ENCODE results near the gene IL11. TPM values are rescaled to one million over a fixed set of nuclear protein-coding genes. Genes with fewer than 3 reads are reported as not detected.

IL11 gene
- total and polyA plus RNA-seq, 2 of the 13 experiments (the other 11 are each of a cell fraction or from before 2014, with no cell fraction given), result 2.5 to 2.9 TPM

DNA sequence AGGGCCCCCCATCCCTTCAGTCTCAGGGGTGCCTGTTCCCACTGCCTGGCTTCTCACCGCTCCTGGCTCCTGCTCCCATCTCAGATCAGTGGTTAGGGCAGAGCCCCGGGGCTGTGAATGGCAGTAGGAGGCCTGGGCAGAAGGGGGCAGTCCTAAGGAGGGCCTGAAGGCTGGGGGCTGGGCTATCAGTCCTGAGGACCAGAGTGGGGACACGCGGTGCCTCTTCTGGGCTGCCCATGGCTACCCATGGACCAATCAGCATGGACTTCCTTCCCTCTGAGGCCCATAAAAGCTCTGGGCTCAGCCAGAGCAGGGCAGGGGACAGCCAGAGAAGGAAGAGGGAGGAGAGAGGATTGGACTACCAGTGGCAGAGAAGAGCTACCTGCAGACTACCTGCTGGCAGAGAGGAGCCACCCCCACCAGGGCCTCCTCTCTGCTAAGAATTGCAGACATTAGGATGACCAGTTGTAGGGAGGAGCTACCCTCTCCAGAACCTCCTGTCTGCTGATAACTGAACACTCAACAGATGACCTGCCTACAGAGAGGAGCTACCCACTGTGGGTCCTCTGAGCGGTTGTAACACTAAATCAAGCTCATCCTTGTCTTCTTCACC is 49.5 kb upstream of the IL11 start:
- Histone ChIP-seq H3K36me3 (replicated peaks in 1 of 2; ENCODE audit: control insufficient read depth in 1 of 2, insufficient read depth in 2 of 2, low read length in 2 of 2) (no peaks in the 10 kb centered on the region), H3K9me3 (ENCODE audit: low read length) (no peaks in the 10 kb centered on the region), H4K20me1 (ENCODE audit: insufficient read depth, low read length) (no peaks in the 10 kb centered on the region), H3K9ac (ENCODE audit: insufficient read depth, low read depth, low read length) (no peak overlapping the region), H3K4me2 (ENCODE audit: low read depth, low read length) (no peak overlapping the region), H2AFZ (ENCODE audit: low read length) (no peak overlapping the region), H3K27ac (ENCODE audit: extremely low read length, insufficient read depth, low read length) (no peak overlapping the region), H3K27me3 (ENCODE audit: control insufficient read depth in 1 of 2, insufficient read depth in 2 of 2, low read length in 2 of 2) (peaks cover 0 to 17% of the 10 kb centered on the region in 2 experiments; a peak in 1 of 5 replicates), H3K4me3 (replicated peaks in 1 of 3; ENCODE audit: insufficient read depth in 1 of 3, low read depth in 2 of 3, low read length in 3 of 3) (no peak overlapping the region), H3K4me1 (ENCODE audit: insufficient read depth, low read length) (peaks cover 10% of the 10 kb centered on the region), H3K79me2 (ENCODE audit: insufficient read depth, low read length) (no peaks in the 10 kb centered on the region)
- 0% methylated on average over 1 of the region's 5 CpGs for WGBS (ENCODE audit: low lambda C conversion rate)
- intact Hi-C loops (cut with micrococcal nuclease; ENCODE audit: unreplicated experiment), result loop anchor here (5.0 kb wide), 1 partner anchor 277 kb away; no protein-coding TSS in a partner anchor
- ATAC-seq (no peak), DNase-seq (ENCODE audit: low spot score) (no peak), FAIRE-seq (no peak)
- TF ChIP-seq ZNF589 (CRISPR knock-in tag; conservative IDR thresholded peaks at IDR 0.05), result no peak
- no peak for TF ChIP-seq RBFOX2 (IDR thresholded peaks at IDR 0.05; ENCODE audit: low read depth, low read length)
- TF ChIP-seq, protein P1, sequence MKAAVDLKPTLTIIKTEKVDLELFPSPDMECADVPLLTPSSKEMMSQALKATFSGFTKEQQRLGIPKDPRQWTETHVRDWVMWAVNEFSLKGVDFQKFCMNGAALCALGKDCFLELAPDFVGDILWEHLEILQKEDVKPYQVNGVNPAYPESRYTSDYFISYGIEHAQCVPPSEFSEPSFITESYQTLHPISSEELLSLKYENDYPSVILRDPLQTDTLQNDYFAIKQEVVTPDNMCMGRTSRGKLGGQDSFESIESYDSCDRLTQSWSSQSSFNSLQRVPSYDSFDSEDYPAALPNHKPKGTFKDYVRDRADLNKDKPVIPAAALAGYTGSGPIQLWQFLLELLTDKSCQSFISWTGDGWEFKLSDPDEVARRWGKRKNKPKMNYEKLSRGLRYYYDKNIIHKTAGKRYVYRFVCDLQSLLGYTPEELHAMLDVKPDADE (CRISPR knock-in tag; IDR thresholded peaks at IDR 0.05), result no peak
- no peak for TF ChIP-seq ZNF205 (CRISPR knock-in tag; IDR thresholded peaks at IDR 0.05)
- no peak for TF ChIP-seq ZIK1 (CRISPR knock-in tag; IDR thresholded peaks at IDR 0.05; ENCODE audit: borderline replicate concordance, low read depth)
- no TSS peak for BruUV-seq (replicated peaks)
- ChIA-PET CTCF (ENCODE audit: low intra/inter-chr PET ratio, low total read pairs) (interaction anchor here (2.5 kb wide), 1 partner anchor 207 kb away, joined by 8 read pairs; no protein-coding TSS in a partner anchor), POLR2A (interaction anchor here (1.2 kb wide), 1 partner anchor 12 kb away, joined by 3 read pairs; the partner anchor contains the start of gene UBE2S)
- in situ Hi-C loops (cut with HindIII; ENCODE audit: extremely low pct_ligation_motif_present, low pct_unique_long_range_greater_than_20kb), result loop anchor here (5.0 kb wide), 2 partner anchors 117 to 202 kb away; no protein-coding TSS in a partner anchor

DNA sequence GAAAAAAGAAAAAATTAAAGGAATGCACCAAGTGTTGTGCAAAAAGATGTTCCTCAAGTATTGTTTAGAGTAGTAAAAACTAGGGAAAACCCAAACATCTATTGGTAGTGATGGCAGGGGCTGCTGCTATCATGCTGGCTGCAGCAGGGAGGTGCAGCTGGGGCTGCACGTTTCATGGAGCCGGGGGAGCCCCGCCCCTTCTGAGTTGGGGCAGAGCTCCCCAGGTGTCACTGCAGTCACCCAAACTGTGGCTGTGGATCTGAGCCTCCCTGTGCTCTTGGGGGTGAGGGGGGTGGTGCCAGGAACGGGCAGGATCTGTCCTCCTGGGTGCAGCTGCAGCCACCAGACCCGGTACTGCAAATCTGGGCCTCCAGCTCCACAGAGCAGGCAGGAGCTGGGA is 48.8 kb upstream of the IL11 start:
- peaks cover 10% of the 10 kb centered on the region for H3K4me1 ChIP-seq (ENCODE audit: insufficient read depth, low read length)
- ChIA-PET CTCF (ENCODE audit: low intra/inter-chr PET ratio, low total read pairs) (interaction anchor here (1.6 to 2.7 kb wide), 4 partner anchors 84 to 278 kb away, joined by 3 to 23 read pairs (median 11); no protein-coding TSS in a partner anchor), POLR2A (interaction anchor here (1.2 to 1.5 kb wide), 2 partner anchors 11 to 117 kb away, joined by 3 read pairs; partner anchors contain the start of gene UBE2S)
- no peaks in the 10 kb centered on the region for H3K36me3 ChIP-seq (replicated peaks in 1 of 2; ENCODE audit: control insufficient read depth in 1 of 2, insufficient read depth in 2 of 2, low read length in 2 of 2)
- no CpG with 5 or more reads among the region's 5 CpGs for WGBS (ENCODE audit: low lambda C conversion rate)
- no peak for ATAC-seq
- no peak overlapping the region for H3K4me3 ChIP-seq (replicated peaks in 1 of 3; ENCODE audit: insufficient read depth in 1 of 3, low read depth in 2 of 3, low read length in 3 of 3)
- BruUV-seq (replicated peaks), result no TSS peak
- no peak for DNase-seq (ENCODE audit: low spot score)
- no peak for FAIRE-seq
- H3K79me2 ChIP-seq (ENCODE audit: insufficient read depth, low read length), result no peaks in the 10 kb centered on the region
- peaks cover 0 to 16% of the 10 kb centered on the region in 2 experiments; a peak in 1 of 5 replicates for H3K27me3 ChIP-seq (ENCODE audit: control insufficient read depth in 1 of 2, insufficient read depth in 2 of 2, low read length in 2 of 2)
- no peak overlapping the region for H3K4me2 ChIP-seq (ENCODE audit: low read depth, low read length)
- H2AFZ ChIP-seq (ENCODE audit: low read length), result no peak overlapping the region
- H4K20me1 ChIP-seq (ENCODE audit: insufficient read depth, low read length), result no peaks in the 10 kb centered on the region
- H3K9me3 ChIP-seq (ENCODE audit: low read length), result no peaks in the 10 kb centered on the region
- in situ Hi-C loops (cut with HindIII; ENCODE audit: extremely low pct_ligation_motif_present, low pct_unique_long_range_greater_than_20kb) (loop anchor here (5.0 kb wide), 2 partner anchors 117 to 202 kb away; no protein-coding TSS in a partner anchor), intact Hi-C loops (cut with micrococcal nuclease; ENCODE audit: unreplicated experiment) (loop anchor here (5.0 kb wide), 1 partner anchor 277 kb away; no protein-coding TSS in a partner anchor)
- no peak overlapping the region for H3K27ac ChIP-seq (ENCODE audit: extremely low read length, insufficient read depth, low read length)
- H3K9ac ChIP-seq (ENCODE audit: insufficient read depth, low read depth, low read length), result no peak overlapping the region
- TF ChIP-seq NR2F6 (IDR thresholded peaks at IDR 0.05), result no peak
- no peak for TF ChIP-seq NR2F6 (CRISPR knock-in tag; IDR thresholded peaks at IDR 0.05)
- TF ChIP-seq, protein P2, sequence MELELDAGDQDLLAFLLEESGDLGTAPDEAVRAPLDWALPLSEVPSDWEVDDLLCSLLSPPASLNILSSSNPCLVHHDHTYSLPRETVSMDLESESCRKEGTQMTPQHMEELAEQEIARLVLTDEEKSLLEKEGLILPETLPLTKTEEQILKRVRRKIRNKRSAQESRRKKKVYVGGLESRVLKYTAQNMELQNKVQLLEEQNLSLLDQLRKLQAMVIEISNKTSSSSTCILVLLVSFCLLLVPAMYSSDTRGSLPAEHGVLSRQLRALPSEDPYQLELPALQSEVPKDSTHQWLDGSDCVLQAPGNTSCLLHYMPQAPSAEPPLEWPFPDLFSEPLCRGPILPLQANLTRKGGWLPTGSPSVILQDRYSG (CRISPR knock-in tag; IDR thresholded peaks at IDR 0.05), result no peak
- TF ChIP-seq KDM6A (CRISPR knock-in tag; IDR thresholded peaks at IDR 0.05; ENCODE audit: low read depth), result no peak
- TF ChIP-seq ZNF274 (CRISPR knock-in tag; IDR thresholded peaks at IDR 0.05), result no peak
- no peak for TF ChIP-seq BRCA1 (CRISPR knock-in tag; IDR thresholded peaks at IDR 0.05)
- TF ChIP-seq RELA (CRISPR knock-in tag; IDR thresholded peaks at IDR 0.05), result no peak
- TF ChIP-seq ZNF350 (CRISPR knock-in tag; IDR thresholded peaks at IDR 0.05; ENCODE audit: borderline replicate concordance, low read depth), result no peak
- TF ChIP-seq MTA1 (CRISPR knock-in tag; IDR thresholded peaks at IDR 0.05; ENCODE audit: borderline replicate concordance), result no peak
